Measurements from ENCODE around the gene TP73. TPM values are rescaled to one million over a fixed set of nuclear protein-coding genes. Genes with fewer than 3 reads are reported as not detected.

The TP73 gene
- total RNA-seq, 1 donor from 2014 or later: 2.2 TPM

DNA sequence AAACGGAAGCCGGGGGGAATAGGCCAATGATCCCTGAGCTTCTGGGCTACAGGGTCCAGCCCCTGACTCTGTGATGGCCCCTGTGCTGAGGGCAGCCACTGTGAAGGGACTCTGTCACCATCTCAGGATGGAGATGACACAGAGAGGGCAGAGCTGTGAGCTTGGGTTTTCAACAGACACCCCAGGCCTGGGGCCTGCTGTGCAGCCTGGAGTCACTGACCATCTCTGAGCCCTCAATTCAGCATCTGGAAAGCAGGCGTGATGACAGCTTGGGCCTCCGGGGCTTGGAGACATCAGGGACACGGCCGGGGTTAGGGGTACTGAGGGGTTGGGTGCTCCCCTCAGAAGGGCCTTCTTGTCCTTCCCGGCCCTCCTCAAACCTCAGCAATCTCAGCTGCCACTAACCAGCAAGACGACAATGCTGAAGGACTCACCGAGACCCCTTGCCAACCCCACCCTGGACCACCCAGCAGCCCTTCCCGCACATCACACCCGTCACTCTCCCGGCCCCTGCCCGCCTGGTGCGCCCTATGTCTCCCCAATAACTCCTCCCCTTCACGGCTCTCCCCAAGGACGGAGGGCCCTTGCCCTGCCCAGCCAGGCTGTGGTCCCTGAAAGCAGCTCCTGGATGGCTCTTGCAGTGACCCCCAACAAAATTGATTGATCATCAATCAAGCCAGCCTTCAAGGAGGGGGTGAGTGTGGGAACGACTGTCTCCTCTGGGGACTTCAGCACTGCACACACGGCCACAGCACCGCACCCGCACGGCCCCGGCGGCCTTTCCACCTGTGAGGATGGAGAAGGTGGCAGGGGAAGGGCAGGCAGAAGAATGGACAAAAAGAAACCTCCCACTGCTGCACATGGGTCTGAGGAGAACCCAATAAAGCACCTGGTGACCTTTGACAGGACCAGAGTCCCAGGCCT, 45.3 kb upstream of the TP73 start:
- no peaks in the 10 kb centered on the region for H3K36me3 Mint-ChIP-seq (ENCODE audit: insufficient read depth)
- no peaks in the 10 kb centered on the region for H3K9me3 Mint-ChIP-seq (ENCODE audit: low read depth)
- peaks cover 16% of the 10 kb centered on the region for H3K4me1 Mint-ChIP-seq (ENCODE audit: low read depth)
- no peak overlapping the region for H3K4me3 Mint-ChIP-seq (ENCODE audit: low read depth)
- peak overlapping the region; percentile 52 for H3K27ac Mint-ChIP-seq
- no peak for TF ChIP-seq CTCF (IDR thresholded peaks at IDR 0.05; ENCODE audit: unreplicated experiment)
- no peaks in the 10 kb centered on the region for H3K27me3 Mint-ChIP-seq
- DNase-seq (ENCODE audit: low spot score, unreplicated experiment): no peak

DNA sequence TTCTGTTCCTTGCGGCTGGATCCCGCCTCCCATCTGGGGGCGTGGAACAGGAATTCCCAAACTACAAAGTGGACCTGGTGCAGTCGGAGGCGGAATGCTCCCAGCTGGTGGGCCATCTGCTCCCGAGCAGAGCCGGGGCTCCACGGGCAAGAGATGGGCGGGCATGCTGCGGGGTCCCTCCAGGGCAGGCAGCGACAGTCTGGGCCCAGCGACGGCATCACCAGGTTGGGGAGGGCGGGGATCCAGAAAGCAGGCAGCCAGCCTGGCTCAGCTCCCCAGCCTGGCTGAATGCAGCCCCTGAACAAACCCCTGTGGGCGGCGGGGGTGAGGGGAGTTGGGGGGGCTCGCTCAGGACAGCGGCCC, 44.6 kb upstream of the TP73 start:
- Mint-ChIP-seq H3K27me3 (no peaks in the 10 kb centered on the region), H3K9me3 (ENCODE audit: low read depth) (no peaks in the 10 kb centered on the region), H3K4me3 (ENCODE audit: low read depth) (no peak overlapping the region), H3K27ac (no peak overlapping the region), H3K36me3 (ENCODE audit: insufficient read depth) (no peaks in the 10 kb centered on the region), H3K4me1 (ENCODE audit: low read depth) (peaks cover 19% of the 10 kb centered on the region)
- DNase-seq (ENCODE audit: low spot score, unreplicated experiment): no peak
- no peak for TF ChIP-seq CTCF (IDR thresholded peaks at IDR 0.05; ENCODE audit: unreplicated experiment)

DNA sequence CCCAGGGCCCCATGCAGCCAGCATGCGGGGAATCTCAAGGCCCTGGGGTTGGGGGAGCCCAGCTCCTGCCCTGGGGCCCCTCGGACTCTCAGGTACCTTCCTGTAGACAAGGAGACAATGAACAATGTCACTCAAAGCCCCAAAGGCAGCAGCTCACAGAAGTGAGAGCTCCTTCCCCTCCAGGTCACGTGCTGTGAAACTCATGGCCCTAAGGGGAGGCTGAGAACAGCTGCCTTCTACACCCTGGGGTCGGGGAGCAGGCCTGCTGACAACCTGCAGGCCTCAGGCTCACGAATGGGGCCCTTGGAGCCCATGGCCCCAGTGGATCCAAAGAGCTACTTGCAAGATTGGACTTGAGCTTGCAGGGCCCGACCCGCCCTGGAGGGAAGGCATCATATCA, 44.2 kb upstream of the TP73 start:
- Mint-ChIP-seq H3K27ac (no peak overlapping the region), H3K9me3 (ENCODE audit: low read depth) (no peaks in the 10 kb centered on the region), H3K4me3 (ENCODE audit: low read depth) (no peak overlapping the region), H3K4me1 (ENCODE audit: low read depth) (peaks cover 23% of the 10 kb centered on the region), H3K36me3 (ENCODE audit: insufficient read depth) (no peaks in the 10 kb centered on the region), H3K27me3 (no peaks in the 10 kb centered on the region)
- no peak for TF ChIP-seq CTCF (IDR thresholded peaks at IDR 0.05; ENCODE audit: unreplicated experiment)
- DNase-seq (ENCODE audit: low spot score, unreplicated experiment): no peak

DNA sequence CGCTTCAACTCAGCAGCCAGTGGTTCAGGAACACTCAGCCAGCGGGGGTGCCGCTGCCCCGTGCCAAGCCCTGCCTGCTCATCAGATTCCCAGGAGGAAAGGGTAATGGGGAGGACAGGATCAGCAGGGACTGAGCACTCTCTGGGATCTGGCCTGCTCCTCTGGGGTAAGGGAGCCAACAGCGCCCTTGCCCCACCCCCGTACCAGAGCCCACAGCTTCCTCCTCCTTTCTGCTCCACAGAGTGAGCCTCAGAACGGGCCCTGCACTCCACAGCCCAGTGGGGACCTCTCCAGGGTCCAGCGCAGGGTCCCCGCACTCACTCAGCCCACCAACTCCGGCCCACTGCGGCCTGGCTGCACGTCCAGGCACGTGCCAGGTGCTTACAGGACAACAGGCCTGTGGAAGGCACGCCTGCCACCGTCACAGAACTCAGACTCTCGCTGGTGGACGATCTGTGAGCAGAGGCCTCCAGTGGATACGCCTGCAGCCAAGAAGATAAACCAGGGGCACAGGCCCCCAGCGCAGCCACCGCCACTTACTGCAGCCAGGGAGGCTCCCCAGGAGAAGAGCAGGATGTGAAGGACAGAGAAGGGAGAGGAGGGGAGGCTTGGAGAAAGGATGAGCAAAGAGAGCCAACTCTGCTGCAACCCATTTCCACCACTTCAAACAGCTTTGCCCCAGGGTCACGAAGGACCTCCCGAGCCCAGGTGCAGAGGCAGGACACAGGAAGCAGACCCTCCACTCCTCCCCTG, 43.1 kb upstream of the TP73 start:
- no peak for TF ChIP-seq CTCF (IDR thresholded peaks at IDR 0.05; ENCODE audit: unreplicated experiment)
- H3K4me3 Mint-ChIP-seq (ENCODE audit: low read depth): peak overlapping the region; percentile 55
- H3K36me3 Mint-ChIP-seq (ENCODE audit: insufficient read depth): no peaks in the 10 kb centered on the region
- H3K27ac Mint-ChIP-seq: no peak overlapping the region
- H3K4me1 Mint-ChIP-seq (ENCODE audit: low read depth): peaks cover 33% of the 10 kb centered on the region
- no peaks in the 10 kb centered on the region for H3K9me3 Mint-ChIP-seq (ENCODE audit: low read depth)
- DNase-seq (ENCODE audit: low spot score, unreplicated experiment): no peak
- H3K27me3 Mint-ChIP-seq: no peaks in the 10 kb centered on the region

DNA sequence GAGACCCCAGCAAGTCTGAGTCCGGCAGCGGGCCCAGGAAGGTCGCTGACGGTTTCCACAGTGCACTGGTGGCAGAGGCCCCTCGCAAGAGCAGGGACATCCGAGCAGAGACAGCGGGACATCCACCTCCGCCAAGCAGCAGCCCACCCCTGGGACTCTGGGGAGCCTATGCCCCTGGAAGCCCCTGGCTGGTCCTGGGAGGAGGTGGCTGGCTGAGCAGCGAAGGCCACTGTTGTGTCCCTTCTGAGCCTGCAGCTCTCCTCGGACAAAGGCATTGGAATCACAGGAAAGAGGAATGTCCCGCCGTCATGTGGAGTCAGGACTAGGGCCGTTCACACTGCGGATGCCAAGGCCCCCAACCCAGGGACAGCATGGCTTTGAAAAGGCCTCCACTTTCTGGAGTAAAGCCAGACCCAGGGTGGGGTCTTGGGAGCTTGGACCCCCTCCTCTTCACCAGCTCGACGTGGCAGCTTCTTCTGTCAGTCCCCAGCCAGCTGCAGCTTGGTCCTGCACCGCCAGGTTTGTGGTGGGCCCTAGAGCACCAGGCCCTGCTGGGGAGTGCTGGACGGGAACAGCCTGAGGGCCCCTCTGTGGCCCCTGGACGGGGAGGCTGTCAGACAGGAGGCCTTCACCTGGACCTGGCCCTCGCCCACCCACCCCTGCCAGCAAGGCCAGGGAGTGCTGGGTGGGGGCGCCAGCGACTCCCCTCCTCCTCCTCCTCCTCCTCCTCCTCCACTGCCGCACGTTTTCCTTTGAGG, 42.4 kb upstream of the TP73 start:
- peaks cover 41% of the 10 kb centered on the region for H3K4me1 Mint-ChIP-seq (ENCODE audit: low read depth)
- no peaks in the 10 kb centered on the region for H3K36me3 Mint-ChIP-seq (ENCODE audit: insufficient read depth)
- no peaks in the 10 kb centered on the region for H3K9me3 Mint-ChIP-seq (ENCODE audit: low read depth)
- DNase-seq (ENCODE audit: low spot score, unreplicated experiment): no peak
- no peak for TF ChIP-seq CTCF (IDR thresholded peaks at IDR 0.05; ENCODE audit: unreplicated experiment)
- H3K27ac Mint-ChIP-seq: peak overlapping the region; percentile 57
- no peaks in the 10 kb centered on the region for H3K27me3 Mint-ChIP-seq
- peak overlapping the region; percentile 80 for H3K4me3 Mint-ChIP-seq (ENCODE audit: low read depth)
